ENCODE results near the gene SPATA13.
A peak's percentile ranks its signal among the peaks of the same experiment; 100 is the strongest.
"Not testable (repeated sequence)": the region's sequence is repeated elsewhere in the genome, so short reads cannot be mapped to it uniquely, and the experiment has no call there.

SPATA13 gene

GRCh38 chr13:24194447-24194846 lies 33.9 kb downstream of the SPATA13 start:
- H3K4me1 ChIP-seq (ENCODE audit: control insufficient read depth, insufficient read depth, low read length): no peaks in the 10 kb centered on the region
- no peaks in the 10 kb centered on the region for H3K36me3 ChIP-seq (ENCODE audit: control insufficient read depth, insufficient read depth, low read length)
- no peak overlapping the region for H3K27ac ChIP-seq (ENCODE audit: insufficient read depth, low read depth, low read length, poor library complexity, severe bottlenecking)
- H3K9me3 ChIP-seq (ENCODE audit: control insufficient read depth, low read length): no peaks in the 10 kb centered on the region
- H3K4me3 ChIP-seq (ENCODE audit: insufficient read depth, low read depth, low read length): no peak overlapping the region
- no peaks in the 10 kb centered on the region for H3K27me3 ChIP-seq (ENCODE audit: control insufficient read depth, insufficient read depth, low read length, poor library complexity, severe bottlenecking)
- WGBS, 2 experiments: 93 to 96% methylated on average over 8 of the region's 8 CpGs

- no peaks in the 10 kb centered on the region for H3K36me3 ChIP-seq (ENCODE audit: control insufficient read depth, insufficient read depth, low read length)
- no CpG with 5 or more reads among the region's 1 CpG for WGBS, 2 experiments
- H3K9me3 ChIP-seq (ENCODE audit: control insufficient read depth, low read length): no peaks in the 10 kb centered on the region
- H3K4me3 ChIP-seq (ENCODE audit: insufficient read depth, low read depth, low read length): no peak overlapping the region
- no peak overlapping the region for H3K27ac ChIP-seq (ENCODE audit: insufficient read depth, low read depth, low read length, poor library complexity, severe bottlenecking)
- no peaks in the 10 kb centered on the region for H3K27me3 ChIP-seq (ENCODE audit: control insufficient read depth, insufficient read depth, low read length, poor library complexity, severe bottlenecking)
- no peaks in the 10 kb centered on the region for H3K4me1 ChIP-seq (ENCODE audit: control insufficient read depth, insufficient read depth, low read length)
Measured at GRCh38 chr13:24195626-24196025, 35.1 kb downstream of the SPATA13 start.

- no peaks in the 10 kb centered on the region for H3K4me1 ChIP-seq (ENCODE audit: control insufficient read depth, insufficient read depth, low read length)
- H3K27ac ChIP-seq (ENCODE audit: insufficient read depth, low read depth, low read length, poor library complexity, severe bottlenecking): no peak overlapping the region
- no peaks in the 10 kb centered on the region for H3K27me3 ChIP-seq (ENCODE audit: control insufficient read depth, insufficient read depth, low read length, poor library complexity, severe bottlenecking)
- 48 to 67% methylated on average over 3 to 4 of the region's 4 CpGs for WGBS, 2 experiments
- H3K4me3 ChIP-seq (ENCODE audit: insufficient read depth, low read depth, low read length): no peak overlapping the region
- no peaks in the 10 kb centered on the region for H3K9me3 ChIP-seq (ENCODE audit: control insufficient read depth, low read length)
- H3K36me3 ChIP-seq (ENCODE audit: control insufficient read depth, insufficient read depth, low read length): no peaks in the 10 kb centered on the region
Measured at GRCh38 chr13:24196593-24197197, 36.2 kb downstream of the SPATA13 start.

- 94% methylated on average over 9 of the region's 9 CpGs for WGBS, 2 experiments
- Histone ChIP-seq H3K27ac (ENCODE audit: insufficient read depth, low read depth, low read length, poor library complexity, severe bottlenecking) (no peak overlapping the region), H3K9me3 (ENCODE audit: control insufficient read depth, low read length) (no peaks in the 10 kb centered on the region), H3K36me3 (ENCODE audit: control insufficient read depth, insufficient read depth, low read length) (no peaks in the 10 kb centered on the region), H3K4me3 (ENCODE audit: insufficient read depth, low read depth, low read length) (no peak overlapping the region), H3K4me1 (ENCODE audit: control insufficient read depth, insufficient read depth, low read length) (peaks cover 11% of the 10 kb centered on the region), H3K27me3 (ENCODE audit: control insufficient read depth, insufficient read depth, low read length, poor library complexity, severe bottlenecking) (no peaks in the 10 kb centered on the region)
Measured at GRCh38 chr13:24199016-24199415, 38.5 kb downstream of the SPATA13 start.

- Histone ChIP-seq H3K4me1 (ENCODE audit: control insufficient read depth, insufficient read depth, low read length) (peaks cover 11% of the 10 kb centered on the region), H3K27ac (ENCODE audit: insufficient read depth, low read depth, low read length, poor library complexity, severe bottlenecking) (no peak overlapping the region)
- WGBS, 2 experiments: 81 to 86% methylated on average over 7 of the region's 7 CpGs
Measured at GRCh38 chr13:24202215-24202614, 41.7 kb downstream of the SPATA13 start.

GRCh38 chr13:24203273-24203672 lies 42.8 kb downstream of the SPATA13 start:
- no peaks in the 10 kb centered on the region for H3K9me3 ChIP-seq (ENCODE audit: control insufficient read depth, low read length)
- peak overlapping the region; percentile 11 for H3K27ac ChIP-seq (ENCODE audit: insufficient read depth, low read depth, low read length, poor library complexity, severe bottlenecking)
- WGBS, 2 experiments: 48 to 50% methylated on average over 2 to 3 of the region's 3 CpGs
- H3K36me3 ChIP-seq (ENCODE audit: control insufficient read depth, insufficient read depth, low read length): no peaks in the 10 kb centered on the region
- H3K4me3 ChIP-seq (ENCODE audit: insufficient read depth, low read depth, low read length): no peak overlapping the region
- no peaks in the 10 kb centered on the region for H3K27me3 ChIP-seq (ENCODE audit: control insufficient read depth, insufficient read depth, low read length, poor library complexity, severe bottlenecking)
- peaks cover 11% of the 10 kb centered on the region for H3K4me1 ChIP-seq (ENCODE audit: control insufficient read depth, insufficient read depth, low read length)

More at GRCh38 chr13:24202215-24202614, 41.7 kb downstream of the SPATA13 start:
- no peaks in the 10 kb centered on the region for H3K27me3 ChIP-seq (ENCODE audit: control insufficient read depth, insufficient read depth, low read length, poor library complexity, severe bottlenecking)
- H3K4me3 ChIP-seq (ENCODE audit: insufficient read depth, low read depth, low read length): no peak overlapping the region
- no peaks in the 10 kb centered on the region for H3K9me3 ChIP-seq (ENCODE audit: control insufficient read depth, low read length)
- H3K36me3 ChIP-seq (ENCODE audit: control insufficient read depth, insufficient read depth, low read length): no peaks in the 10 kb centered on the region

GRCh38 chr13:24203811-24204210 lies 43.3 kb downstream of the SPATA13 start:
- Histone ChIP-seq H3K9me3 (ENCODE audit: control insufficient read depth, low read length) (no peaks in the 10 kb centered on the region), H3K27ac (ENCODE audit: insufficient read depth, low read depth, low read length, poor library complexity, severe bottlenecking) (no peak overlapping the region), H3K4me1 (ENCODE audit: control insufficient read depth, insufficient read depth, low read length) (peaks cover 11% of the 10 kb centered on the region), H3K36me3 (ENCODE audit: control insufficient read depth, insufficient read depth, low read length) (no peaks in the 10 kb centered on the region), H3K27me3 (ENCODE audit: control insufficient read depth, insufficient read depth, low read length, poor library complexity, severe bottlenecking) (no peaks in the 10 kb centered on the region), H3K4me3 (ENCODE audit: insufficient read depth, low read depth, low read length) (no peak overlapping the region)
- 93 to 95% methylated on average over 1 of the region's 1 CpG for WGBS, 2 experiments

GRCh38 chr13:24205076-24205475 lies 44.6 kb downstream of the SPATA13 start:
- H3K36me3 ChIP-seq (ENCODE audit: control insufficient read depth, insufficient read depth, low read length); H3K9me3 ChIP-seq (ENCODE audit: control insufficient read depth, low read length); H3K27ac ChIP-seq (ENCODE audit: insufficient read depth, low read depth, low read length, poor library complexity, severe bottlenecking); H3K27me3 ChIP-seq (ENCODE audit: control insufficient read depth, insufficient read depth, low read length, poor library complexity, severe bottlenecking); H3K4me3 ChIP-seq (ENCODE audit: insufficient read depth, low read depth, low read length): not testable (repeated sequence)
- WGBS, 2 experiments: 91 to 97% methylated on average over 1 of the region's 1 CpG
- H3K4me1 ChIP-seq (ENCODE audit: control insufficient read depth, insufficient read depth, low read length): peaks cover 11% of the 10 kb centered on the region

- Histone ChIP-seq H3K4me1 (ENCODE audit: control insufficient read depth, insufficient read depth, low read length) (peaks cover 5% of the 10 kb centered on the region), H3K27ac (ENCODE audit: insufficient read depth, low read depth, low read length, poor library complexity, severe bottlenecking) (no peak overlapping the region), H3K27me3 (ENCODE audit: control insufficient read depth, insufficient read depth, low read length, poor library complexity, severe bottlenecking) (no peaks in the 10 kb centered on the region), H3K36me3 (ENCODE audit: control insufficient read depth, insufficient read depth, low read length) (no peaks in the 10 kb centered on the region), H3K9me3 (ENCODE audit: control insufficient read depth, low read length) (no peaks in the 10 kb centered on the region), H3K4me3 (ENCODE audit: insufficient read depth, low read depth, low read length) (no peak overlapping the region)
- 84 to 92% methylated on average over 6 to 7 of the region's 7 CpGs for WGBS, 2 experiments
Measured at GRCh38 chr13:24207841-24208667, 47.5 kb downstream of the SPATA13 start.

GRCh38 chr13:24209138-24209537 lies 48.6 kb downstream of the SPATA13 start:
- Histone ChIP-seq H3K27ac (ENCODE audit: insufficient read depth, low read depth, low read length, poor library complexity, severe bottlenecking) (no peak overlapping the region), H3K9me3 (ENCODE audit: control insufficient read depth, low read length) (no peaks in the 10 kb centered on the region), H3K4me3 (ENCODE audit: insufficient read depth, low read depth, low read length) (no peak overlapping the region), H3K27me3 (ENCODE audit: control insufficient read depth, insufficient read depth, low read length, poor library complexity, severe bottlenecking) (no peaks in the 10 kb centered on the region), H3K4me1 (ENCODE audit: control insufficient read depth, insufficient read depth, low read length) (no peaks in the 10 kb centered on the region), H3K36me3 (ENCODE audit: control insufficient read depth, insufficient read depth, low read length) (no peaks in the 10 kb centered on the region)
- WGBS, 2 experiments: 95 to 97% methylated on average over 5 of the region's 5 CpGs

Measured in ectodermal cell (in vitro differentiated cells).